Pancreas (tissue), 10 donors: ENCODE measurements around the gene PDZK1. TPM values are rescaled to one million over a fixed set of nuclear protein-coding genes. Genes with fewer than 3 reads are reported as not detected.

Source experiments
- ATAC-seq, 4 donors: fragments of 200-7000 bp; cut with Tn5 transposase; one replicate each; pipeline versions ENCODE4 v1.8.0 to v1.9.1; 2020; ENCODE audit warnings: mild to moderate bottlenecking in 4 of 4, moderate library complexity in 4 of 4
- DNase-seq, 6 donors: peaks; one replicate each; pipeline ENCODE4 v3.0.0-alpha.2; 2020
- FAIRE-seq: peaks from 2 replicates; lab custom pipeline; 2012; peaks lifted over from hg19 to GRCh38; lab: Jason Lieb, UNC
- H3K27ac ChIP-seq, 4 donors: fragments of 200-600 bp; sonication (generic); 1 replicate in 3 of 4; 2 replicates in 1 of 4; pipeline versions ENCODE4 v1.5.0 to v1.8.0; 2020
- H3K27me3 ChIP-seq, 4 donors: fragments of 200-600 bp; one replicate each; pipeline ENCODE4 v1.8.0; 2021
- H3K36me3 ChIP-seq, 3 donors: fragments of 200-600 bp; sonication (generic) in 1 of 3; one replicate each; pipeline versions ENCODE4 v1.5.0 to v1.8.0; 2020 to 2021
- H3K4me1 ChIP-seq, 3 donors: fragments of 200-600 bp; one replicate each; pipeline ENCODE4 v1.8.0; 2021
- H3K4me3 ChIP-seq, 4 donors: fragments of 200-600 bp; sonication (generic) in 2 of 4; one replicate each; pipeline versions ENCODE4 v1.5.0 to v1.8.0; 2020 to 2021
- H3K9me3 ChIP-seq, 4 donors: fragments of 200-600 bp; one replicate each; pipeline ENCODE4 v1.8.0; 2021
- CTCF ChIP-seq, 4 donors: fragments of 200-600 bp; sonication (generic) in 3 of 4; IDR thresholded peaks; one replicate each; pipeline versions ENCODE4 v1.5.0 to v1.8.0; 2021; ENCODE audit warnings: antibody characterized with exemption in 4 of 4
- WGBS, 2 donors: extraction: QIAGEN DNeasy Blood & Tissue Kit; methylation state at CpG; one replicate each; pipeline ENCODE4 v1.1.7; 2013; 5-methylcytosine and 5-hydroxymethylcytosine counted together
- intact Hi-C, 3 donors: fragments of 100-400 bp; cut with DNase I; formaldehyde crosslinking; loops; one replicate each; pipeline versions ENCODE4 v1.11.1 to v1.14.2; 2022
- polyA plus RNA-seq, 2 donors: library from polyadenylated mRNA; stranded (reverse); fragments of 200-250 nt; gene quantifications; one replicate each; pipeline ENCODE4 v1.2.3, GENCODE V29; 2013
- total RNA-seq, 6 donors: library from RNA; stranded (reverse); fragmentation: NEBNext Ultra II Directional in 4 of 6; extraction: Animal tissue kit (Norgen Biotek cat#: 25700) in 4 of 6; gene quantifications; one replicate each; pipeline versions ENCODE4 v1.2.1 to v1.2.4, GENCODE V29; 2021 to 2023
- donor health status: healthy with polysubstance abuse.
- donor health status: DM: no; HTN: no; CAD: no; lungs with moderate emphysema.
- donor health status: DM: no; HTN: no; CAD: no.
- donor health status: control.
- donor health status: control.
- donor health status: Bipolar disorder and iron deficiency.
- donor health status: DM: yes; HTN: yes; CAD: no.
- donor health status: DM: no; HTN: no; CAD: no.
- donor health status: DM: no; HTN: no; CAD: no.
- donor health status: DM: yes; HTN: yes; CAD: no.

PDZK1 gene
- total and polyA plus RNA-seq, 8 donors: 3.4 to 21.6 (median 8.2) TPM

- 14 to 15% methylated on average over 1 of the region's 1 CpG for WGBS, 2 donors
- no peak overlapping the region for H3K27ac ChIP-seq
- peaks cover 9 to 13% (median 10%) of the 10 kb centered on the region in 3 donors for H3K4me1 ChIP-seq
- peak in 2 of 6 donors; percentile 28 to 40 for DNase-seq
- FAIRE-seq: no peak
- intact Hi-C loops: no loop called here
- no peak overlapping the region for H3K4me3 ChIP-seq
- no peaks in the 10 kb centered on the region for H3K9me3 ChIP-seq
- no peaks in the 10 kb centered on the region for H3K27me3 ChIP-seq
- no peaks in the 10 kb centered on the region for H3K36me3 ChIP-seq
- TF ChIP-seq CTCF (IDR thresholded peaks at IDR 0.05): no peak
- ATAC-seq: peak in 2 of 4 donors; percentile 26 to 40
These were observed 10.7 kb upstream of the PDZK1 start for GRCh38 chr1:145717833-145718232.

GRCh38 chr1:145716641-145717345, 9.6 kb upstream of the PDZK1 start:
- no peak for ATAC-seq
- no peak for FAIRE-seq
- H3K36me3 ChIP-seq: no peaks in the 10 kb centered on the region
- no peak overlapping the region for H3K27ac ChIP-seq
- H3K27me3 ChIP-seq: no peaks in the 10 kb centered on the region
- H3K4me3 ChIP-seq: no peak overlapping the region
- intact Hi-C loops: no loop called here
- no peak for TF ChIP-seq CTCF (IDR thresholded peaks at IDR 0.05)
- DNase-seq: no peak
- H3K4me1 ChIP-seq: peaks cover 9 to 13% (median 10%) of the 10 kb centered on the region in 3 donors
- no peaks in the 10 kb centered on the region for H3K9me3 ChIP-seq
- 85 to 87% methylated on average over 10 of the region's 10 CpGs for WGBS, 2 donors

GRCh38 chr1:145714524-145715111, 7.5 kb upstream of the PDZK1 start:
- DNase-seq (peak in 3 of 6 donors; percentile 30 to 42 (median 32)), ATAC-seq (peak; percentile 55 to 70 (median 66)), FAIRE-seq (no peak)
- Histone ChIP-seq H3K4me3 (no peak overlapping the region), H3K27me3 (no peaks in the 10 kb centered on the region), H3K4me1 (peaks cover 14 to 23% (median 21%) of the 10 kb centered on the region in 3 donors), H3K36me3 (no peaks in the 10 kb centered on the region), H3K27ac (peak overlapping the region; percentile 19 to 68 (median 54)), H3K9me3 (no peaks in the 10 kb centered on the region)
- intact Hi-C loops: no loop called here
- TF ChIP-seq CTCF (IDR thresholded peaks at IDR 0.05): no peak
- 15% methylated on average over 6 of the region's 6 CpGs for WGBS, 2 donors

GRCh38 chr1:145711213-145711651, 4.1 kb upstream of the PDZK1 start:
- H3K27me3 ChIP-seq: no peaks in the 10 kb centered on the region
- DNase-seq (peak in 1 of 6 donors; percentile 54), ATAC-seq (peak in 3 of 4 donors; percentile 34 to 66 (median 53)), FAIRE-seq (no peak)
- no peaks in the 10 kb centered on the region for H3K36me3 ChIP-seq
- peaks cover 29 to 36% (median 33%) of the 10 kb centered on the region in 3 donors for H3K4me1 ChIP-seq
- intact Hi-C loops: no loop called here
- WGBS, 2 donors: 8 to 13% methylated on average over 3 of the region's 3 CpGs
- no peak for TF ChIP-seq CTCF (IDR thresholded peaks at IDR 0.05)
- H3K9me3 ChIP-seq: no peaks in the 10 kb centered on the region
- H3K4me3 ChIP-seq: no peak overlapping the region
- peak overlapping the region in 3 of 4 donors; percentile 28 to 69 (median 53) for H3K27ac ChIP-seq
